ENCODE results near the gene SLC44A5.

DNA sequence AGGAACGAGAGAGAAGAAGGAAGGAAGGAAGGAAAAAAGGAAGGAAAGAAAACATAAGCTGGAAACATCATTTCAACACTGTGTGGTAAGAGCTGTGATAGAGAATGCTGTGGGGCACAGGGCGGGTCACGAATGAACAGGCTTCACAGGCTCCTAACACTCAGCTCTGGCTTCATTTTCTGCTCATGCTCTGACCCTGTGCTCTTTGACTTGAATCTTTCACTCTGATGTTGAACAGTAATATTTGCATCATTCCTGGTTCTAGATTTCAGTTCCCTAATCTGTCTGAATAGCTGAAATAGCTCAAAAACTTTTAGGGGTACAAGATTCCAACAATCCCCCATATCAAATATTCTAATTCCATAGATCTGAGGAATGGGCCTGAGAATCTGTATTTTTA lies 269.4 kb downstream of the SLC44A5 start:
- TF ChIP-seq EZH2 (IDR thresholded peaks at IDR 0.05) (no peak), POLR2AphosphoS5 (IDR thresholded peaks at IDR 0.05; ENCODE audit: borderline replicate concordance, low read depth, low read length) (no peak), FOXP2 (optimal IDR thresholded peaks at IDR 0.05; ENCODE audit: control extremely low read depth, extremely low read length, insufficient read depth) (no peak)

Measured in SK-N-MC (cell line).